GM18870 (cell line): ENCODE data around the gene SH2D5.
"Not testable (repeated sequence)": the region's sequence is repeated elsewhere in the genome, so short reads cannot be mapped to it uniquely, and the experiment has no call there.

ENCODE experiments used
- ATAC-seq: cut with Tn5 transposase; IDR thresholded peaks from one replicate; pipeline ENCODE4 v1.9.1; 2021; ENCODE audit warnings: moderate library complexity; ENCODE audit not compliant: unreplicated experiment

SH2D5 gene

DNA sequence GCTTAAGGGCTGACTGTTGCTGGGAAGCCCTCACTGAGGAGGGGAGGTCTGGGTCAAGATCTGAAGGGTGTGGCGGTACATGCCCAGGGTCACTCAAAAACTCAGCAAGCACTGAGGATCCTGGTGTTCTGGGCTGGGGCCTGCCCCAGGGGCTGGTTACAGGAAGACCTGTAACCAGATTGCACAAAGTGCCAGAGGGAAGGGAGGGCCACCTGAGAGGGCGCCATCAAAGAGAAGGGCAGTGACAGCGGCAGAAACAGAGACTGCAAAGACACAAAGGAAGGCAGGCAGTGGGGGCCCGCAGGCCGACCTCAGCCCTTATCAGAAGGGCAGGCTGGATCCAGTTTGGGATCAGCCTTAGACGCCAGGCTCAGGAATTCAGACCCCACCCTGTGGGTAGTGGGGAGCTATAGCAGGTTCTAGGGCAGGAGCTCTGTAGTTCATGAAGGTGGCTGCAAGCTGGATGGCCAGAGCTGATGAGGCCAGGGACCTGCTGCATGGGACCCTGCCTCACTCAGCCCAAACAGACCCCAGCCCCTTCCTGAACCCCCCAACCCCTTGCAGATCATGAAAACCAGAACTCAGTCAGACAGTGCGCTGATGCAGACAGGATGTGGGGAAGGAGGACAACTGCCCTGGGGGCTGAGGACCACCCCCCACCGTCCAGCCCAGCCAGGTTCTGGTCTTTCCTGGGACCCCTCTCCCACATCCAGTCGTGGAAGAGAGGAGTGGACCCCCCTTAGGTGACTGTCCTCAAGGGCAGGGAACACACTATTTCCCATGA lies 3.9 kb downstream of the SH2D5 start:
- no peak for ATAC-seq

DNA sequence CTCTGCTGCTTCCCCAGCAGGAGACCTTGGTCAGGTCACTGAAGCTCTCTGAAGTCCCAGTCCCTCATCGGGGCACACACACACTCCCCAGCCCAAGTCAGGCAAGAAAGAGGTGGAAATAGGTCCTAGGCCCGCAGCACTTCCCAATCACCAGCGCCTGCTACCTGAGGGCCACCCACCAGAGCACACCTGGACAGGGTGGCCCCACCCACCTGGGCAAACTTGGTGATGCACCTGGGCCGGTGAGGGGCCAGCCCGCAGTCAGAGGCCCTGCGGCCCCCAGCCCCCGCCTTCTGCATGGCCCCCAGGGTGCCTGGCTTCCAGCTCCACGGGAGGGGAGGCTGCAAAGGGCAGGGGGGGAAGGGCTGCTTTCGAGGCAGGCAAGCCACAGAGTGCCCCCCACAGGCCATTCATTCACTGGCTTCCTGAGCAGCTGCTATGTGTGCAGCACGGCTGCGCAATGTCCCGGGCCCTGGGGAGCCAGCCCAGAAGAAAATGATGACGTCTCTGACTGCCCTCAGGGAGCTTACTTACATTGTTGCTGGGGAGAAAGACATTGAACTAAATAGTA lies 4.7 kb downstream of the SH2D5 start:
- ATAC-seq, result no peak

DNA sequence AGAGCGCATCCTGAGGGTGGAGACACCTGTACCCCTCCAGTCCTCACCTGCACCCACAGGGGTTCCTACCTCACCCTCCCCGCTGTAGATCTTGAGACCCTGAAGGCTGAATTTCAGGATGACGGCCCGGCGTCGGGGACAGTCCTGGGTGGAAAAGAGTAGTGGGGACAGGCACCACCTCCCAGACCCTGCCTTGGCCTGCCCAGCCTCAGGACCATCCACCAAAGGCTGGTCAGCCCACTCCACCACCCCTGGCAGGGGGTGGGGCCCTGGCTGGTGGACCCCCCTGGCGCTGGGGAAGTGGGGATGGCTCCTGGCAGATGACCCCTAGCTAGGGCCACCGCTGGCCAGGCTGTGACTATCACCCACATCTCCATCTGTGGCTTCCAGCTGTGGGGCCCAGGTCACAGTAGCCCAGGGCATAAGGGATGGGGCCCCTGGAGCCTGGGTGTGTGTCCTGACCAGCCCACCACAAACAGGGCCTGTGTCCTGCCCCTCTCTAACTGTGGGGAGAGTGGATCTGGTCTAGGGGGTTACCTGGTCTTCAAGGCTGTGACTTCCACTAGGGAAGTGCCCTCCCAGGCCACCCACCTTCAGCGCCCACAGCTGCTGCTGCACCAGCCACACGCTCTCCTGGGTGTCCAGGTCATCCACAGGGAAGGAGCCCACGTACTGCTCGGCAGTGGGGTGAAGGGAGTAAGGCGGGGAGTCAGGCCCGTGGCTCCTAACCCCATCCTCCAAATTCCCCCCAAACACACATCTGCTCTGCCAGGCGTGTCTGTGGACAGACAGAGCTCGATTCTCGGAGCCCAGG lies 5.4 kb downstream of the SH2D5 start:
- no peak for ATAC-seq

DNA sequence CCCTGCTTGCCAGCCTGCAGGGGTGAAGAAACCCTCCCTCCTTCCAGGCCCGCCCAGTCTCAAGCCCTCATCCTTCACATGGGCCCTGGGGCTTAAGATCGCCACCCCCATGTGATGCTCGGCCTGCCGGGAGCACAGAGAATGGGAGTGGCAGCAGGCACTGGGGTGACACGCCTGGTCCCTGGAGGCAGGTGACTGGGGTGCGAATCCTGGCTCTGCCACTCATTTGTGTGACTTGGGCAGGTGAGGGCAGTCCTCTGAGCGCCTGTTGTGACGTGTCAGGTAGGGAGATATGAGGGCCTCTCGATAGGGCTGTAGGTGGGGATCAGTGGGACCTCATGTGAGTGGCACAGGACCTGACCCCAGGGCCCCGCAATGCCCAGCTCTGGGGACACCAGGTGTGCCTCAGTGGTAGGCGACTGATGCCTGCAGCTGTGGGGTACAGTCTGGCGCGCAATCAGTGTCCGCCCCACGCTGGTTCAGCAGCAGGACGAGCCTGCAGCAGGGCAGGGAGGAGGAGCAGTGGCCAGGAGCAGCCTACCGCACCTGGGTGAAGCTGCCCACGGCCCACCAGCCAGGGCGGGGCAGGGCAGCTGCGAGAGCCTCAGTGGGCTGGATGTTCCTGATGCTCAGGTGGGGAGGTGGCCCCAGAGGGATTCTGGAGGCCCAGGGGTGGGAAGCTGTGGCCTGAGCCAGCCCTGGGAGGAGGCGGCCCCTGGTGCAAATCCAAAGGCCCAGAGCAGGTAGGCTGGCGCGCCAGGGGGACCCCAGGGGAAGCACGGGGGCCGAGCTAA lies 6.2 kb downstream of the SH2D5 start:
- ATAC-seq, result no peak

DNA sequence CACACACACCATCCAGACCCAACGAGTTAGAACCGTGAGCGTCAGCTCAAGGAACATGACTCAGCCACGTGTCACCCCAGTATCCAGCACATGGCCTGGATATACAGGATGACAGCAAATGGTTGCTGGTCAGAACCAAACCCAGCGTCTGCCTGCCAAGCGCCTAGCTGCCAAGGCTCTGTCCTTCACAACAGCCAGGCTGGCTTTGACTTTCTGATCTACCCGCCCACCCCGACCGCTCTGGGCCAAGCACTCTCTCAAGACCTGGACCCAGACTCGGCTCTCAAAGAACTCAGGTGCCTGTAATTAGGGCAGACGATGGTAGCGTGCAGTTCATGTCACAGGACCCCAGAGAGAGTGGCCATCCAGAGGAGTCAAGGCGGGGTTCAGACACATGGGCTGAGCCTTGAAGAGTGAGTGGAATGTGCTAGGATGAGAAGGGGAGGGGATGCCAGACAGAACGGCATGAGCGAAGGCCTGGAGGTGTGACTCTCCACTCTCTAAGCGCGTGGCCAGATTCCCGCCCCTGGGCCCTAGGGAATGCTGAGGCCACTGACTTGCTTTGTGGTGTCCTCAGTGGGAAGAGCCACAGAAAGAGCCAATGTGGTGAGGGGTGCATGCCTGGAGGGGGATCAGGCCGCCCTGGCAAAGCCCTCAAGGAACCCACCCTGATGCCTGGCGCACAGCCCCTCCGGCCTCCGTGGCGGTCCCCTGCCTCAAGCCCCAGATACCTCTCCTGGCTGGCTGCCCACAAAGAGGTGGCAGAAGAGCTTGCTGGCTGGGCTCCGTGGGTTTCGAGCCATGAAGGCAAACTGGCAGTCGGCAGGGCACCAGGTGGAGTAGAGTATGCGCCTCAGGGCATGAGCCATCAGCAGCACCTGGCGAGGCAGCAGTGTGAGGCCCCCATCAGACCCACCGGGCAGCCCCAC lies 7.0 kb downstream of the SH2D5 start:
- no peak for ATAC-seq

DNA sequence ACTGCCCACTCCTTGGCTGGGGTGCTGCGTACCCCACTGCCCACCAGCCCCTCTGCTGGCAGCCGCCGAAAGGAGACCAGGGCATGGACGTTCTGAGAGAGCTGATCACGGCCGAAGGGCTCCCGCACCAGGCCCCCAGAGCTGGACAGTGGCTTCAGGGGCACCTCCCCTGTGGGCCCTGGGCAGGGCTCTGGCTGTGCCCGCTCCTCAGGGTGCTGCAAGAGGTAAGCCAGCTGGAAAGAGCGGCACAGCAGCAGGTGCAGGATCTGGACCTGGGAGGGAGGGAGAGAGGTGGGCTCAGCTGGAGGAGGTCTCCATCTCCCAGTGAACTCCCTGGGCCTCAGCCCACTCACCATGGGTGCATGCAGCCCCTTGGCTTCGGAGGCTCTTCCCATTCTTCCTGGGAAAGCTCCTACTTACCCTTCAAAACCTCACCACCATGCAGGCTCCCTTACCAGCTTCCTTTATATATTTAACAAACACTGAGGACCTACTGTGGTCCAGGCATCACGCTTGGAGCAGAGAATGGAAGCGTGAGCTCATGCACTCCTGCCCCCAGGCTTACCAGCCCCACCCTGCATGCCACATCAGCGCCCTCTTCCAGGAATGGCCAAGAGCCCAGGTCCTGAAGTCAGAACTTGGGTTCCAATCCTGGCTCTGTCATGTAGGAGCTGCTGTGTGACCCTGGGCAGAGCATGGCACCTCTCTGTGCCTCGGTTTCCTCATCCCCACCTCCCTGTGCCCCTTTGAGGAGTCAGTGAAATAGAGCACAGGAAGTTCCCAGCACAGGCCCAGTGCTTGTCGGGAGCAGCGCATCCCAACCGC lies 7.9 kb downstream of the SH2D5 start:
- no peak for ATAC-seq

DNA sequence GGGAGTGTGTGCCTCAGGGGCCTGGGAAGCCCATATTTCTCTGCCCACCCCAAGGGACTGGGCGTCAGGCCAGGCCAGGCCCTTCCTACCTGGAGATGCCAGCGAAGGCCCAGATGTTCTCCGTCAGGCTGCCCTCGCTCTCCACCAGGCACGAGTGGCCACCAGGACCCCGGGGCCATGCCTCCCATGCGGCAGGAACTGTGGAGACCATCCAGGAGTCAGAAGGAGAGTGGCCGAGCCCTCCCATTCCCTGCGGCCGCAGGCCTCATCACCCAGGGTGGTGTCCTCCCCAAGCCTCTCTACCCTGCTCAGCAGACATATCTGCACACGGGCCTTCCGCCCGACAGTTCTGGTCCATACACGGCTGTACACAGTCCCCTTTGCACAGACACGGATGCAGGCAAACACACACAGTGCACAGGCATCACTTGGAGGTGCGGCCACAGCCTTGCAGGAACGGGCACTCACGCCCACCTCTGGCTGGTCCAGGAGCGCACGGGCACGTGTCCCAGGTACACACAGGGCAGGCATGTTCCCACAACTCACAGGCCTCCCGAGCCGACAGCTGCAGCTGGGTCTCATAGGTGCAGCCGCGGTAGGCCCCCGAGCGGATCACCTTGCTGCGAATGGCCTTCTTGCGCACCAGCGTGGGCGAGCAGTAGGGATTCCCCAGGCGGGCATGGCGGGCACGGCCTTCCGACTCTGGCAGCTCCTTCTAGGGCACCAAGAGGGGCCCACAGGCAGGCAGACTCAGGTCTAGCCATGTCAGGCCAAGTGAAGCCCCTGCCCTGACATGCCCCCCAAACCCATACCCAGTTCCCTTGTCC lies 8.8 kb downstream of the SH2D5 start:
- ATAC-seq, result no peak

DNA sequence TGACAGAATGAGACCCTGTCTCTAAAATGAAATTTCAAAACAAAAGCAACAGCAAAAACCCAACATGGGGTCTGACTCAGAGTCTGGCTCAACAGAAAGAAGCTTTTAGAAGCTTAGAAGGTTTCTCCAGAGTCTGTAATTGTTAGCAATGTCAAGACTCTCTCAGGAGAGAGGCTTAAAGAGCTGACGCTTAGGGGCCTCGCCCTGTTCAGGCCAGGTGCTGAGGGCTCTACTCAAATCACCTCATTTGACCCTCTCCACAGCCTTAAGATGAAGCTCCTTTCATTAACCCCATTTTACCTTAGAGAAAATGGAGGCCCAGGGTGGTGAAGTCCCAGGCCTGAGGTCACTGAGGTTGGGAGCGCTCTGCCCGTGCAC lies 9.4 kb downstream of the SH2D5 start:
- ATAC-seq, result no peak

DNA sequence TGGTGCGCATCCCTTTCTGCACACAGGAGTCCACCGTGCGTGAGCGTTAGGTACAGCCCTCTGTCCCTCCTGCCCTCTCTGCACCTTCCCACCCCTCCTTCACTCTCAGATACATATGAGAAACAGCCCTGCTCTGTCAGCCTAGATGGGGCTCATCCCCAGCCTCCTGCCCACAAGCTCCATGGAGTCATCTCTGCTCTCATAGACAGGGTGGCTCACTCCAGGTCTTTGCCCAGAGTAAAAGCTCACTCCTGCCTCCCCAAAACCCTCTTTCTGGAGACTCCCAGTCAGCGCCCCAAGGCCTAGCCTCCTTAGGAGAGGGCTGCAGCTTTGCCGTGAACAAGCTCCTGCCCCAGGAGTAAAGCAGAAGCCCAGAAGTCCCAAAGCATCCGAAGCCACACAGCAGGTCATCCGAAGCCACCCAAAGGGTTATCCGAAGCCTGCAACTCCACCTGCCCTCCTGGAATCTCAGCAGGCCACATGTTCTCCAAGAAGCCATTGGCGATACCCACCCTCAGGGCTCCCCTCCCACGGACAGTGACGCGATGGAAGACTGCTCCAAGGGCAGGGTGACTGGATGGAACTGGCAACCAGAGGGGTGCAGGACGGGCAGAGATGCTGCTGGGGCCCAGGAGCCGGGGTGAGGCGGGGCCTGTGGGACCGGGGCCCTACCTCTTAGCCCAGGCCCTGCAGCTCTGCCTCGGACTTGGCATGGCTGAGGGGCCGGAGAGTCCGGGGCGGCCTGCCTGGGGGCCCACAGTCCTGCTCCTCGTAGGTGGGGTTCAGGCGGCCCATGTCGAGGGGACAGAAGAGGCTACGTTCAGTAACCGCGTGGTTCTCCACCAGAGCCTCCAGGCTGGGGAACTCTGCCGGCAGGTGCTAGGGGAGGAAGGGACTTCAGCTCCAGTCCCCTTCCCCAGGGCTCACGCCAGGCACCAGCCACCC lies 11.1 kb downstream of the SH2D5 start:
- no peak for ATAC-seq

DNA sequence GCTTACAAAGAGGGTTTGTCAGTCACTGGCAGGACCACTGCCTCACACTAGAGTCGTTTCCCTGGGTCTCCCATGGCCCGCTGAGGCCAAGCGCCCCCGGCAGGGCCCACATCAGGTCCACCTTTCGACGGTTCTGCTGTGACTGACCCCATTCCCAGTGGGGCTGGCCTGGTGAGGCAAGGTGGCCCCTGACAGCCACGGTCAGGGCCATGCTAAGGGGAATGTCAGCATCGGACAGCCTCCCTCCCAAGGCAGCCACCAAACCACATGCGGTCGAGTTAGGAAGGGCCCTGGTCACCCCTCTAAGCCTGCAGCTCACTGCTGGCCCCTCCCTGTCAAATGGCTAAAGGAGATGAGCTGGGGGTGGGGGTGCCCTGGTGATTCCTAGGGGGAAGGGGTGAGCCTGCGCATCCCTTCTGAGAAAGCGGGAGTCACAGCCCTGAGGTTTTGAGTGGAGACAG lies 11.8 kb downstream of the SH2D5 start:
- ATAC-seq, result no peak

DNA sequence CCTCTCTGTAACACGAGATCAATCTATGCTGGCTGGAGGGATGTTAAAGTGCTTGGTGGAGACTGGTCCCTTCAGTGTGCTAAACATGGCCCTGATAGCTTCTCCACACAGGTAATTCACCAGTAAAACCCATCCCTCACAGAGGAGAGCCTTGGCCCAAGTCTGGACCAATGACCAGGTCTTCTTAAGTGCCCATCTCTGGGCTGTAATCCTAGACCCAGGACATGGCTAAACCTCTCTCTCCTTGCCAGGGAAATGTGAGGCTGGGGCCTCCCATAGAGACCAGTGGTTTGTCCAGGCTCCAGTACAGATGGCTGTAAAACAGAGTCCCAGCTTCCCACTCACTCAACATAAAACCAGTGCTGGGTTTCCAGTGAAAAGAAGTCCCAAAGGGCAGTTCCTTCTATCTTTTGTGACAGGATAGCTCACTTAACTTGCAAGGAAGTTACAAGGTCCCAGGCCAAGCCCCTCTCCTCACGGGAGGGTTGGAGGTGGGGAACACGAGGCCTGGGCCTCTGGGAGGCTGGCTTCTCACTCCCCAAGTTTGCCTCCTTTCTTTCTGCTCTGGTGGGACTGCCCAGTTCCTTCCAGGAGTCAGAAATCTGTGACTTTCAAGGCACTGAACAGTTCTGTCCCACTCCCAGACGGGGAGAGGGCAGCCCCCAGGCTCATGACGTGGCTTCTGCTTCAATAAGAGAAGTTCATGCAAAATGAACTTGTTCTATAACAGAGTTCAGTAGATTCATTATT lies 12.5 kb downstream of the SH2D5 start:
- ATAC-seq, result no peak

DNA sequence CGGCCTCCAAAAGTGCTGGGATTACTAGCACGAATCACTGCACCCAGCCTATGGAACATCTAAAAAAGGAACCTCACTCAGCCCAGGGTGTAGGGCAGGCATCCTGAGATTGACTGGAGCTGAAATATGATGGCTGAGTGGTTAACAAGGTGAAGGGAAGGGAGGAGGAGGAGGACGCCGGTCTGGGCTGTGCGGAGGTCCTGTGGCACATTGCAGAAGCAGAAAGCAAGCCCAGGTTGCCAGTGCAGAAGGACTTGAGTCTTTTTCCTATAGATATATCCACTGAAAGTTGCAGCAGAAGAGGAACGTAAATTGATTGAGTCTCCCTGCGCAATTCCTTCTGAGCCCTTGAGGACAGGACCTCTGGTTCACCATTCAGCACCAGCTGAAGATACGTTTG lies 13.2 kb downstream of the SH2D5 start:
- ATAC-seq, result no peak

DNA sequence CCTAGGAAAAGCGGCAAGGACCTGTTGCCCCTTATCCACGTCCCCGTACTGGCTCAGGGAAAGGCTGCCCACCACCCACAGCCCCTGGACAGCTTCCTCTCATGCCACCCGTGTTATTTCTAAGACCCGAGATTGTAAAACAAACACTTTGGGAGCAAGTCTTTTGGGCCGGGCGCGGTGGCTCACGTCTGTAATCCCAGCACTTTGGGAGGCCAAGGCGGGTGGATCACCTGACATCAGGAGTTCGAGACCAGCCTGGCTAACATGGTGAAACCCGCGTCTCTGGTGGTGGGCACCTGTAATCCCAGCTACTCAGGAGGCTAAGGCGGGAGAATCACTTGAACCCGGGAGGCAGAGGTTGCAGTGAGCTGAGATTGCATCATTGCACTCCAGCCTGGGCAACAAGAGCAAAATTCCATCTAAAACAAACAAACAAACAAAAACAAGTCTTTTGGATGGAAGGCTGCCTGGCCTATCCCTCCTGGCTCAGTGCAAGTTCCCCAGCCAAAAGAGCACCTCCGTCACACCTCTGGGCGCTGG lies 14.1 kb downstream of the SH2D5 start:
- not testable (repeated sequence) for ATAC-seq

DNA sequence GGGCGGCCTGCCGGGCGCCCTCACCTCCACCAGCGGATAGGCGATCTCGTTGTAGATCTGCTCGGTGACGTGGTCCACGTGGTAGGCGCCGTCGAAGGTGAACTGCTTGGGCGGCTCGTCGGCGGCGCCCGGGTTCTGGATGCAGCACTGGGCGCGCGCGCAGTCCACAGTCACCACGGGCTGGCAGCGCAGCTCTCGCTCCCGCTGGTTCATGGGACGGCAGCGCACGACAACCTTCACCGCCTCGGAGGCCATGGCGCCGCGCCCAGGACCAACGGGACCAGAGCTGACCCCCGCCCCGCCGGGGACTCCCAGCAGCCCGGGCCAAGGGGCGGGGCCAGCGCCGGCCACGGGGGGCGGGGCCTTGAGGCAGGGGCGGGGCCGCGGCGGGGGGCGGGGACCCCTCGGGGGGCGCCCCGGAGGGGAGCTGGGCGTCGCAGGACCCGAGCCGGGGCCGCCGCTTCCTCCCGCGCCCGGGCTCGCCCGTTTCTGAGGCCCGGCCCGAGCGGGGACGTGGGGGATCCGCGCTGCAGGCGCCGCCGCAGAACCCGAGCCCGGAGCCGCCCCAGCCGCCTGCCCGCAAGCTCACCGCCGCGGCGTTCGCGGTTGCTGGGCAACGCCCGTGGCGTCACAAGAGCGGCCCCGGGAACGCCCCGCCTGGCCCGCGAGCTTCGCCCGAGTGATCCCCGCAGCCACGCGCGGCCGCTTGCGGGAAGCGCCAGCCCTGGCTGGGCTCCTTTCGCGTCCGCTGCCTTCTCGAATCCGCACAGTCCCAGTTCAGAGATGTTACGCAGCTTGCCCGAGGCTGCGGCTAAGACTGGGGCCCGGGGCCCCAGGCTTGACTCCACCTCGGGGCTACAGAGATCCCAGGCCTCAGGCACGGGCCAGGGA lies 14.8 kb downstream of the SH2D5 start, which contains the start of gene KIF17:
TSS of gene KIF17 (minus strand) at position 556 of the 891 bp plus-strand sequence. CDS start at position 255, 301 bp downstream.
- no peak for ATAC-seq

DNA sequence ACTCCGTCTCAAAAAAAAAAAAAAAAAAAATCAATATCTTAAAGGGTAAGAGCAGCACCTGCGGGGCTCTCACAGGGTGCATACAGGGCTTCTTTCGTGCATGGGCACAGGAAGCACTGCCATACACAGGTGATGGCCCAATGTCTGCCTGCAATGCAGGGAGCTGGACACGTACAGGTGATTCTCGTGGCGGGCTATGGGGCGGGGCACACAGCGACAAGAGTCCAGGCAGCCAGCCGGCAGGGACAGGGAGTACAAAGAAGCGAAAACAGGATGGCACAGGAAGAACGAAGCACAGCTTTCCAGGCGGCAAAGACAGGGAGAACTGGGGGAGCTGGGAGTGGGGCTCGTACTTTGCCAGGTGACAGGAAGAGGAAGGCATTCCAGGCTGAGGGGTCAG lies 16.3 kb downstream of the SH2D5 start:
- no peak for ATAC-seq
